Tibial nerve (tissue), 3 donors: Measurements from ENCODE around the gene CHRNA9.

ENCODE experiments used
- EP300 ChIP-seq, 2 donors: sonication (generic); formaldehyde crosslinking; IDR thresholded peaks; one replicate each; pipeline ENCODE4 v1.6.1; 2017; ENCODE audit warnings: antibody characterized with exemption in 2 of 2, mild to moderate bottlenecking in 1 of 2
- POLR2A ChIP-seq, 2 donors: fragments of 450-650 bp; IDR thresholded peaks; one replicate each; pipeline ENCODE4 v1.6.1; 2017; ENCODE audit warnings: antibody characterized with exemption in 2 of 2, mild to moderate bottlenecking in 2 of 2, moderate library complexity in 2 of 2

DNA sequence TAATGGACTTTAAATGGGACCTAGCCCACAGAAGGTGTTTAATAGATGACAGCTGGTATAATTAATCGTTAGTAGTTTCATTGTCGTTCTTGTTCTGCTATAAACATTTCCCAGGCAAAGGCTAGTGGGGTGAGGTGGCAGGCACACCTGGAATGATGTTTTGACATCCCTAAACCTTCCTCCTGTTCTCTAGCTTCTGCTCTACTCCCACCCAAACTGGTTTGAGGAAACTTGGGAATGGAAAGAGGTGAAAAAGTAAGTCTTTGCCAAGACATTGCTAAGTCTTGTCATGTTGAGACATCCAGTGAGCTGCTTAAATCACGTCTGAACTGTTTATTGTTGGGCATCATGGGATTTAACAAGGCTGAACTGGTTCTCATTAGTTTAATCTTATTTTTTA lies 37.5 kb downstream of the CHRNA9 start:
- TF ChIP-seq POLR2A (IDR thresholded peaks at IDR 0.05) (no peak), EP300 (IDR thresholded peaks at IDR 0.05) (no peak)
